Posterior vena cava (tissue), 2 donors: ENCODE results near the gene IFNL1. TPM values are rescaled to one million over a fixed set of nuclear protein-coding genes. Genes with fewer than 3 reads are reported as not detected.
"Not testable (repeated sequence)": the region's sequence is repeated elsewhere in the genome, so short reads cannot be mapped to it uniquely, and the experiment has no call there.

Experiments
- DNase-seq: peaks from one replicate; pipeline ENCODE4 v3.0.0-alpha.2; 2020; ENCODE audit warnings: low spot score
- intact Hi-C, 2 donors: fragments of 100-400 bp; cut with DNase I; formaldehyde crosslinking; loops; one replicate each; pipeline versions ENCODE4 v1.14.1 to v1.14.2; 2022 to 2023
- total RNA-seq, 2 donors: library from RNA; stranded (reverse); fragmentation: NEBNext Ultra II Directional; extraction: Animal tissue kit (Norgen Biotek cat#: 25700); gene quantifications; one replicate each; pipeline ENCODE4 v1.2.1, GENCODE V29; 2021
- donor health status: DM: yes; HTN: yes; CAD: no.
- donor health status: DM: yes; HTN: yes; CAD: no.

Gene IFNL1
- total RNA-seq, 2 donors from 2014 or later = not detected

DNA sequence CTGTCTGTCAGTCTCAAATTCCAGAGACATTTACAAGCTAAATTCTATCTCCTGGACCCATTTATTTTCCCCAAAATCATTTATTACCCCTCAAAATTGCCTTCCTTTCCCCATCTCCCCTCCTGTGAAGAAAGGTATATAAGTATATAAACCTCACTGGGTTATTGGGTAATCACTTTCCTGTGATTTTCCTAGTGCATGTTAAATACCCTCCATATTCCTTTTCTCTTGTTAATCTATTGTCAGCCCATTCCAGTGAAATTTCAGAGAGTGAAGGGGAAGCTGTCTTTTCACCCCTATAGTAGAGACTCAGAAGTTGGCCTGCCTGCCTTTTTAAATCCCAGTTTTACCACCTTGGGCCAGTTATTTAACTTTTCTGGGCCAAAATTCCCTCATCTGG, 9.9 kb downstream of the IFNL1 start:
- no peak for DNase-seq
- intact Hi-C loops = no loop called here

DNA sequence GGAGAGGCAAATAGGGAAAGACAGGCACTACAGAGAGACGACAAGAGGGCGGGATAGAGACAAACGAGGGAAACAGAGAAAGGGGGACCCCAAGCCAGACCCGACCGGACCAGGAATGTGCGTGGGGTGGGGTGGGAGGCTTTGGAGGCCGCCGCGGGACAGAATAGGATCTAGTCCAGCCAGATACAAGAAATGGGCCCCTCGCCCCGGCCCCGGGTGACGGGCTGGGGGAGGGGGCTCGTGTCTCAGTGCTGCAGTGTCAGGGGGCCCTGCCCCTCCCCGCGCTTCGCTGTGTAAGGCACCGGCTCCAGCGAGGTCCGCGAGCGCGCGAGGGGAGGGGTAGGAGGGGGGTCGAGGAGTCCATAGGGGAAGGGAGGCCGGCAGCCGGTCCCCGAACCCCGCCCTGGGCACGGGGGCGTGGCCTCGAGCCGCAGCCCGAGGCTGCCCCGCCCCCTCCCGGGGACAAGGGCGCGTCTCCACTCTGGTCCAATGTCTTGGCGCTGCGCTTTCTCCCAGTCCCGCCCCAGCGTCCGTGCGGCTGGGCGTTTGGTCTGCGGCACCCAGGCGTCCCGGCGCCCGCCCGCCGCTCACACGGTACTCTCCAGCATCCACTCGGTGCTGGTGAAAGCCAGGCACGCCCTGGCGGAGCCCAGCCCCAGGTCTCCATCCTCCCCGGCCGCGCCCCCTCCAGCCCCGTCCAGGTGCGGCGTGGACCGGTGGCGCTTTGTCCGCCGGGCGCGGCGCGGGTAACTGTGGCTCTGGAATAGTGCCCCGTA, 11.0 kb downstream of the IFNL1 start:
- intact Hi-C loops = no loop called here
- peak; percentile 75 for DNase-seq

DNA sequence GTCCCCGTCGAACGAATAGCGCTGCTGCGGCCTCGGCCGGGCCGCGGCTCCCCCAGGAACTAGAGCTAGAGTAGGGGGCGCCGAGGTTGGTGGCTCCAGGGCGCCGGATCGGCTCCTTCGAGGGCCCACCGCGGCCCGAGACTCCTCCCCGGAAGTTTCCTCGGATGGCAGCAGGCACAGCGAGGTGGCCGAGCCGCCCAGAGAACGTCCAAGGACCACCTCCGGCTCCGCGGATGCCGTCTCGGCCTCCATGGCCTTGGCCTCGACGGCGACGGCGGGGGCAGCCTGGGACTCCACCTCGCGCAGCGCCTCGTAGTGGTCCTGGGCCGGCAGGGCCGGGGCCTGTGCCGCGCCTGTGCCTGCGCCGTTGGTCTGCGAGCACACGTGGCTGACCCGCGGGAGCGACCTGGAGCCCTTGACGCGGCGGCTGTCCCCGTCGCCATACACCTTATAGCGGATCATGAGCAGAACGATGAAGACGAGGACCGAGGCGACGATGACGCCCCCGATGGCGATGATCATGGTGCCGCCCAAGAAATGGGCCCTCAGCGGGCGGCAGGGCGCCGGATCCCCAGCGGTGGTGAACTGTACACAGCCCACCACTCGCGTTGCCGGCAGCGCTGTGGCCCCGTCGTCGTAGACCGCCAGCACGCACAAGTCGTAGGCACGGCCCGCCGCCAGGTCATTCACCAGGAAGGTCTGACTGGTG, 11.8 kb downstream of the IFNL1 start:
- peak; percentile 75 for DNase-seq
- intact Hi-C loops = no loop called here

DNA sequence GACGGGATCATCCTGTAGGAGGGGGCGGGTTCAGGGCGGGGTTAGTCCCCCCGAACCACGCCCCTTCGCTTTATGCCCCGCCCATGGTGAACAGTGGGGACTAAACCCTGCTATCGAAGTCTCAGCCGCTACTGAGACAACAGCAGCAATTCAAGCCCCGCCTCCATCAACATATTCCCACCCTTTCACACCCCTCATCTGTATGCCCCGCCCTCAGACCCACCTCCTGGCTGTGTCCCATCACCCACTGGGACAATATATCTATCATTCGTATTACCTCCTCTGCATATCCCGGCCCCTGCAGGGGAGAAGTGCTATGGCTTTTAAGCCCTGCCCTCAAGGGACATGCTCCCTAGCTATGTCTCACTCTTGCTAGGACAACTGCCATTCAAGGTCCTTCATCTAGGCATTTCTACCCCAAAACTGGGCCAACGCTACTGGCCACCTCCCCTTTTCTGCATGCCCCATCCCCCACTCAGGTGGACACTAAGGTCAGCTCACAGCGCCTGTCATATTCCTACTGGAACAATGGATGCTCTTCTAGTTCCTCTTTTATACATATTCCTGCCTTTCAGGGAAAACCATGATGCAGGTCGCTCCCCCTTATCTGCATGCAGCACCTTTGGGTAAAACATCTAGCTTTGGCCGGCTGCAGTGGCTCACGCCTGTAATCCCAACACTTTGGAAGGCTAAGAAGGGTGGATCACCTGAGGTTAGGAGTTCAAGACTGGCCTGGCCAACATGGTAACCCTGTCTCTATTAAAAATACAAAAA, 12.5 kb downstream of the IFNL1 start:
- peak; percentile 22 for DNase-seq
- intact Hi-C loops = no loop called here

DNA sequence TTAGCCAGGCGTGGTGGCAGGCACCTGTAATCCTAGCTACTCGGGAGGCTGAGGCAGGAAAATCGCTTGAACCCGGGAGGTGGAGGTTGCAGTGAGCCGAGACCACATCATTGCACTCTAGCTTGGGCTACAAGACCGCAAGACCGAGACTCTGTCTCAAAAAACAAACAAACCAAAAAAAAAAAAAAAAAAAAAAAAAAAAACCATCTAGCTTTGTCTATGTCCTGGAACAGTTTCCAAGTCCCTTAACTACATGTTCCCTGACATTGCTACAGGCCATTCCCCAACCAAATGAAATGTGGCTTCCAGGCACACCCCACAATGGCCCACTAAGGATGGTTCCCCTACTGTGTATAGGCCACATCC, 13.1 kb downstream of the IFNL1 start:
- DNase-seq, intact Hi-C loops: not testable (repeated sequence)

DNA sequence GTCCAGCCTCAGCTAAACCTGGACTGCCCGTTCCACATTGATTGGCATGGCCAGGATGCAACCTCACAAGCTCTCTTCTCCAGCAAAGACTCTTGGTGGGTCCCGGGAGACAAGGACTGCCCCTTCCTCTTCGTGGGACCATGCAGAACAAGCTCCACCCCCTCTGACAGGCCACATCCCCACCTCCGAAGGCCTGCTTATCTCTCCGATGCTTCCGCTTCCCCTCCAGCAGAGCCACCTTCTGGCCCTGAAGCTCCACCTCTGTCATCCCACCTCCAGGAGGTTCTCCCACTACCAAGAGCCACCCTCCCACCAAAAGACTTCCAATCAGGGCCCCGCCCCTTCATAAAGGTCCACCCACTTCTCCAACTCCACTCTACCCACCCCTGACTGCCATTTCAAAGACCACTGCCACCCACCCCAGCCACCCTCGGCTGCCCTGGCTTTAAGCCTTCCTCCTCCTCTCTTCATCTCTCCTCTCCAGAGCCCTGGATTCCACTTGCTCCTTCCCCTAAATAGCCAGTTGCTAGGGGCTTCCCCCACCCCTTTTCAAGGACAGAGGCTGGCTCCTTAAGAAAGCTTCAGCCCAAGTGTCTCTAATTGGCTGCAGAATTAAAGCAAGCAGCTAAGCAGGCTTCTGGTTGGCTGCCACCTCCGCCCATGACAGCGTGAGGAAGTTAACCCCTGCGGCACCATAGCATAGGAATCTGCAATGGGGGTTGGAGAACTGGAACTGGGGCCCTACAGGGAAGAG, 14.5 kb downstream of the IFNL1 start:
- DNase-seq = peak; percentile 31
- intact Hi-C loops = no loop called here

DNA sequence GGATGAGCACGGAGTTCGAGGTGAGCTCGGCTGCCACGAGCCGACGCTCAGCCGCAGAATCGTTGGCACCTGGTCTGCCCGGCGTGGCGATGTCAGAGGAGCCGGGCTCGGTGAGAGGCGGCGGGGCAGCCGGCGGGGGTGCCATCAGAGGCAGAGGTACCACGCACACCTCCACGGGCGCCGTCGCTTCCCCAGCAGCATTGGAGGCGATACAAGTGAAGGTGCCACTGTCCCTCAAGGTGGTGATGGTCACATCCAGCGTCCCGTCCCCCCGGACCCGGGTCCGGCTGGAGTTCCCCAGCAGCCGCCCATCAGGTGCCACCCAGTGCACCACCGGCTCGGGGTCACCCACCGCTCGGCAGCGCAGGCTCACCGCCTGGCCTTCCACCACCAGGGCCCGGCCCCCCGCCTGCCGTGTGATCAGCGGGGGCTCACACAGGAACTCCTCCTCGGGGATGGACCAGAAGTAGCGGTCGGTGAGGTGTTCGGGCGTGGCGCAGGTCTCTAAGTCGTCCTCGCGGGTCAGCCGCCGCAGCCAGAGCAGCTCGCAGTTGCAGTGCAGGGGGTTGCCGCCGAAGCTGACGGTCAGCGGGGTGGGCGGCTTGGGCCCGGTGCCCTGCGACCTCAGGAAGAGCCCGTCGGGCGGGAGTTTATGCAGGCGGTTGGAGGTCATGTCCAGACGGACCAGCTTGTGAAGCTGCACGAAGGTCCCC, 18.0 kb downstream of the IFNL1 start:
- intact Hi-C loops = no loop called here
- DNase-seq = no peak

DNA sequence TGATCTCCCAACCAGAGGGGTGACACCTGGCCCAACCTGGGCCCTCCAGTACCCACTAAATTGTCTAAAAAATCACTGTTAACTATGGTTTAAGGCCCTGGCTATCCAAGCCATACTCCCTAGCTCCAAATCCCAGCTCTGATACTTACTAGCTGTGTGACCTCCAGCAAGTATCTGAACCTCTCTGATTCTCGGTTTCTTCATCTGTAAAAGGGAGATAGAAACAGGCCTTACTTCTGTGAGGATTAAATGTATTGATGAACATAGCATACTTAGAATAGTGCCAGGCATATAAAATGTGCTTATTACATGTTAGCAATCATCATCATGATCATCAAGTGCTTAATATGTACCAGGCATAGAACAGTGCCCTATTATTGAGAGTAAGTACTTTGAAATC, 19.7 kb downstream of the IFNL1 start:
- DNase-seq = no peak
- intact Hi-C loops = no loop called here

DNA sequence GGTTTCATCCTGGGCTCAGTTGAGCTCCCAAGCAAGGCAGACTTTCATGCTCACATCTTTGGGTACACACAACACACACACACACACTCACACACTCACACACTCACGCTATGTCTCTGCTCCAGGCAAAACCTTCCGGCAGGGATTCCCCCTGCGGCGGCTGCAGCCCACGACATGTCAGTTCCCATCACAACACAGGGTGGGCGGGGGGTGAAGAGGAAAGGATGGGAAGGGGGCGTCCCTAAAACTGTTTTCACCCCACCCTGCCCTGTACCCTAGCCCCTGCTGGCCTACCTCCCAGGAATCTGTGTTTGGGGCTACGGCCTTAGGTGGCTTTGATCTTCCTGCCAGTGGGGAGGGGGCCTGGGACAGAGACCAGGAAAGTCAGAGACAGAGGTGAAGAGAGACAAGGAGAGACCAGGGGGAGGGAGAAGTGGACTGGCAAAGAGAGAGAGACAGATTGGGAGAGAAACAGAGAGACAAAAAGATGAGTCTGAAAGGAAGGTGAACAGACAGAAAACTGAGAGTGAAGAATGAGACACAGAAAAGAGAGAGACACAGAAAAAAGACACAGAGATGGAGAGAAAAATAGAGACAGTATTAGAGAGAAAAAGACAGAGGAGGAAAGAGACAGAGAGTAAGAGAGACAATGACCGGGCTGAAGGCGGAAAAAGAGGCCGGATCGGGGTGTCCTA, 20.6 kb downstream of the IFNL1 start:
- intact Hi-C loops = no loop called here
- no peak for DNase-seq

DNA sequence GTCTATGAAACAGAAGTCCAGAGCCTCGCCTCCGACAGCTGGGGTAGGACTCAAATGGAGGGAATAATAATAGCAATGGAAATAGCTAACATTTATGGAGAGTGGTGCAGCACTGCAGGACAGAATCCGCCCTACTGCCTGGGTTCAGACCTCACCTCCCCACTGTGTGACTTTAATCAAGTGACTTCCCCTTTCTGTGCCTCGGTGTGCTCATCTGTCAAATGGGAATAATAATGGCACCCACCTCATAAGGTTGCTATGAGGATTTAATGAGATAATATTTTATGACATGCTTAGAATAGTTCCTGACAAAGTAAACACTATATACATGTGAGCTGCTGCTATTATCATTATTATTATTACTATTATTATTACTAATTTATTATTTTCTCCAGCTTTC, 21.3 kb downstream of the IFNL1 start:
- DNase-seq = no peak
- intact Hi-C loops = no loop called here

DNA sequence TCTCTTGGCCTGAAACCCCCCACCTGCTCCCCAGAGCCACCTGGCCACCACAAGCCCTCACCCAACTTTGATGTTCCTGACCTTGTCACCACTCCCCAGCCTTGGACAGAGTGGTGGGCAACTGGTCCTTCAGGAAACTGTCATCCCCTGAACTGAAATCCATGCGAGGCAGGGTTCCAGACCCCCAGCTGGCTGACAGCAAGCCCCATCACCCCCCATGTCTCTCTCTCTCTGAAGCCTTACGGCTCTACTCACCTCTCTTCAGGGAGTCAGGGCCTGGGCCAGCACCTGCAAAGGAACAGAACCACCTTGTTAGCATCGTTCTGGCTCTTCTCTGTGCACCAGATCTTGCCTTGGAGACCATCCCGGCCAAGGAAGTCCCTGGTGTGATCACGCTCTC, 21.9 kb downstream of the IFNL1 start:
- intact Hi-C loops = no loop called here
- no peak for DNase-seq

DNA sequence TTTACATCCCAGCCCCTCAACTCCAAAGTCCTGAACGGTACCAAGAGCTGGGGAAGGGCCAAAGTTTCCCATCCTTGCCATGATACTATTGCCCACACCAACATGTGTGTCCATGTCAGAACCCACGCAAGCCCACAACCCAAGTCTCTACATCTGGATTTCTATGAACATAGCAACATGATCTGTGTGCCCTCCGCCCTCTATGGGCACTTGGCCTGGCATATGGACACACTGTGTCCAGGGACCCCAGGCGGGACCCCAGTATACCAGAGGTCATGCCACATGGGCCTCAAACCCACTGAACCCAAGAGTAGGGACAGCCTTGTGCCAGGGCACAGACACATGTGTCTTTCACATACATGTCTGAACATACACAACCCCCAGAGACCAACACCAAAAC, 22.5 kb downstream of the IFNL1 start:
- DNase-seq = no peak
- intact Hi-C loops = no loop called here

DNA sequence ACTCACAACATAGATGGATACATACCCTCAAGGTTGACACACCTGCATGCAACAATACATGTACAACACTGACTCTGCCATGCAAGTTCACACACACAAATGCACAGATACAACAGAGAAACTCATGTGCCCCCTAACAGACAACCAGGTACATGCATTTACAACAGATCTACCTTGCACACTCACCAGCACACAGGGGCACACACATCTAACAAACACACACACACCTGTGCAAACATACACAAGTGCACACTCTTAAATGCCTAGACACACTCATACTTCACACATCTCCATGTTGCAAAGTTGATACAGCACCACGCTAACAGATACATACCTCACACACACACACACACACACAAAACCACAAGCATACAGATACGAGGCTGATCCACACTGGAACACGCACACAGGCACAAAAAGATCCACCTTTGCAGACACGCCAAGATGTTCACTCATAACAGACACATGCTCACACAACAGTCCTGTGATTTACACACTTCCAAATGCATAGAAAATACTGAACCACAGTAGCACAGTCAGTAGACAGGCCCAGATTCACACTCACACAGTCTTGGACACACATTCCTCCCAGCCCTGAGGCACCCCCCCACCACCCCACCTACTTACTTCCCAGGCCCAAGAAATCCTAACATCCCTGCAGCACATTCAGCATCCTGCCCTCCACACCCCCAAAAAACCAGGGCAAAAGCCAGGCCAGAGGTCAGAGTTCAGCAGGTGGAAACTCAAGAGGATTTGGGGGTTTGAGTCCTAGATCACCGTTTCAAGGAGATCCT, 23.1 kb downstream of the IFNL1 start:
- no peak for DNase-seq
- intact Hi-C loops = no loop called here

DNA sequence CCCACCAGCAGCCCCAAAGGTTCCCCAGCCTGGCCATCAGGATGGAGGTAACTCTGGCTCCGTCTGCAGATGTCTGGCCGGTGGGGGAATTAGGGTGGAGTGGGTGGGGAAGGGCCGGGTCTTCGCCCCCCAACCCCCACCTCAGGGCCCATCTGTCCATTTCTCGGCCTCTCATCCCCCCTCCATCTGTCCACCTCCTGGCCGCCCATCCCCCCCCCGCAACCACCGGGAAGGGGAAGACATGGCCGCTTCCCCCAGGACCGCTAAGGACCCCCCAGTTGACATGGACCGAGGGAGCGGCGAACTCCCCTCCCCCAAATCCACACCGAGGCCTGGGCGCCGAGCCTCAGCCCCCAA, 23.7 kb downstream of the IFNL1 start:
- intact Hi-C loops = loop anchor here in 1 of 2 donors (10.0 kb wide), 1 partner anchor 345 kb away; the partner anchor contains the start of gene FBXO17
- no peak for DNase-seq

DNA sequence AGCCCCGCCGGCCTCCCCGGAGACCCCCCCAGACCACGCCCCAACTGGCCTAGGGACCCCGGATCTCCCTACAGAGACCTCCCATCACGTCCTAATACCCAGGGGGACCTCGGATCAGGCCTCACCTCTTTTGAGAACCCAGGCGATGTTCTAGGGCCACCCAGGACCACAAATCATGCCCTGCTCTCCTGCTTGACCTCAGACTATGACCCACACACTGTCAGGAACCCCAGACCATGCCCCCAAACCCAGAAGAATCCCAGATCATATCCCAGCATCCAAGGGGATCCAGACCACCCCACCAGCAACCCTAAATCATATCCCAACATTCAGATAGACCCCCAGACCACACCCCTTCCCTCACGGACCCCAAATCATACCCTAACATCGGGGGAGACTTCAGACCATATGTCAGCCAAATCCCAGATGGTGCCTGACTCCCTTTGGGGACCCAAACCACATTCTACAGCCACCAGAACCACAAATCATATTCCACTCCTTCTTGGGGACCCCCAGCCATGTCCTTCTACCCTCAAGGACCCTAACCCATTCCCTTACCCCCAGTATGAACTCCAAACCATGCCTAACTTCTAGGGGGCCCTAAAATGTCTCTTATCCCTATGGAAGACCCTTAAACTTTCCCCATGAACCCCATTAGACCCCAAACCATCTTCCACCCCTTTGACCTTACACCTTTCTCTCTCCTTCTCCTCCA, 25.1 kb downstream of the IFNL1 start:
- no peak for DNase-seq
- intact Hi-C loops = loop anchor here in 1 of 2 donors (10.0 kb wide), 1 partner anchor 346 kb away; the partner anchor contains the start of gene FBXO17

DNA sequence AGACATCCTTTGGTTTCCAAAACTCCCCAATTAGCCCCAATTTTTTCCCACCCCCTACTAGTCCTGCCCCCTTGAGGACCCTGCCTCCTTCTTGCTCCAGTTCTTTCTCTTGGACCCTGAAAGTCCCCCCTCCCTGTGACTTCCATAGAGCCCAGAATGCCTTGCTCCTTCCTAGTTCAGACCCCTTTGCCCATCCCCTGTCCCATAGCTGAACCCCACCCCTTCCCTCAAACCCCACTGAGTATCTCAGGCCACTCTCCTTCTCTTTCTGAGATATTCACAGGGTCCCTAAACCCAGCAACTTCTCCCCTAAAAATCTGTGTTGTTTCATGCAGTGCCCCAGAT, 25.6 kb downstream of the IFNL1 start:
- intact Hi-C loops = loop anchor here in 1 of 2 donors (10.0 kb wide), 1 partner anchor 347 kb away; the partner anchor contains the start of gene FBXO17
- DNase-seq = no peak
